Measurements from ENCODE around the gene DVL1. TPM values are rescaled to one million over a fixed set of nuclear protein-coding genes. Genes with fewer than 3 reads are reported as not detected.

Gene DVL1
- total RNA-seq, 1 experiment from 2014 or later: 71.0 TPM

GRCh38 chr1:1345860-1346500, 3.2 kb downstream of the DVL1 start:
- Histone ChIP-seq H3K23me2 (ENCODE audit: insufficient read length, low read depth, low read length, poor library complexity, severe bottlenecking) (peaks cover 9% of the 10 kb centered on the region), H4K8ac (replicated peaks; ENCODE audit: insufficient read length, low read depth, low read length) (no peak overlapping the region), H2BK120ac (ENCODE audit: low read depth, low read length, poor library complexity, severe bottlenecking) (no peak overlapping the region), H4K5ac (ENCODE audit: insufficient read length, low read depth, low read length) (no peak overlapping the region), H4K20me1 (ENCODE audit: control insufficient read depth, insufficient read depth, insufficient read length) (peaks cover 3% of the 10 kb centered on the region), H2BK5ac (ENCODE audit: insufficient read length, low read length) (no peak overlapping the region), H3K4me2 (ENCODE audit: insufficient read depth, insufficient read length, low read length) (no peak overlapping the region), H3K9me3 (ENCODE audit: control insufficient read depth, low read depth, low read length) (no peaks in the 10 kb centered on the region), H2AFZ (ENCODE audit: low read length) (no peak overlapping the region), H3K27ac (ENCODE audit: insufficient read length, low read depth, low read length) (no peak overlapping the region), H3K4me1 (ENCODE audit: insufficient read depth, low read length) (no peaks in the 10 kb centered on the region; the same call in 1 of the 2 replicates), H3K79me1 (ENCODE audit: insufficient read depth, low read depth, low read length, poor library complexity, severe bottlenecking) (peaks cover 13% of the 10 kb centered on the region), H3K56ac (ENCODE audit: insufficient read length, low read depth, low read length) (no peak overlapping the region), H3K27me3 (ENCODE audit: insufficient read depth, low read length) (no peaks in the 10 kb centered on the region), H3K18ac (ENCODE audit: insufficient read length, low read depth, low read length) (no peak overlapping the region), H3K4ac (ENCODE audit: low read depth, low read length) (no peak overlapping the region), H3K23ac (ENCODE audit: insufficient read length, low read depth, low read length) (no peak overlapping the region), H2BK12ac (ENCODE audit: insufficient read length, low read depth, low read length) (no peak overlapping the region), H2BK15ac (ENCODE audit: low read depth, low read length) (no peak overlapping the region), H2AK5ac (ENCODE audit: insufficient read length, low read length) (no peak overlapping the region), H3K14ac (ENCODE audit: insufficient read depth, low read length) (no peak overlapping the region), H3K79me2 (ENCODE audit: insufficient read depth, low read length) (peaks cover 3% of the 10 kb centered on the region; the same call in 1 of the 2 replicates), H3T11ph (ENCODE audit: low read length) (no peak overlapping the region), H2BK20ac (ENCODE audit: low read depth, low read length, poor library complexity, severe bottlenecking) (no peak overlapping the region), H3K9ac (ENCODE audit: extremely low read depth, insufficient read length, low read length) (no peak overlapping the region), H4K91ac (ENCODE audit: insufficient read length, low read depth, low read length) (no peak overlapping the region)
- DNase-seq: no peak
- no peak for TF ChIP-seq CTCF (conservative IDR thresholded peaks at IDR 0.05)
- peaks cover 0 to 4% of the 10 kb centered on the region in 2 experiments; a peak in 2 of 5 replicates for H3K9me3 Mint-ChIP-seq
- WGBS (ENCODE audit: extremely low coverage, insufficient read length, low lambda C conversion rate): no CpG with 5 or more reads among the region's 12 CpGs
- no peaks in the 10 kb centered on the region for H3K27me3 Mint-ChIP-seq (ENCODE audit: low read depth)
- peaks cover 12 to 13% (median 12%) of the 10 kb centered on the region in 3 experiments for H3K36me3 Mint-ChIP-seq (ENCODE audit: insufficient read depth in 1 of 3, low read depth in 3 of 3)
- no peak overlapping the region for H3K27ac Mint-ChIP-seq
- no peak overlapping the region for H3K4me3 Mint-ChIP-seq
- peaks cover 6 to 15% of the 10 kb centered on the region in 2 experiments for H3K4me1 Mint-ChIP-seq
